ENCODE measurements around the gene HERC4. TPM values are rescaled to one million over a fixed set of nuclear protein-coding genes. Genes with fewer than 3 reads are reported as not detected.
A peak's percentile ranks its signal among the peaks of the same experiment; 100 is the strongest.
"Not testable (repeated sequence)": the region's sequence is repeated elsewhere in the genome, so short reads cannot be mapped to it uniquely, and the experiment has no call there.

HERC4 gene
- total RNA-seq, 1 experiment from 2014 or later, result 23.0 TPM

- in situ Hi-C loops (cut with HindIII; ENCODE audit: low pct_unique_long_range_greater_than_20kb, low sequenced_read_pairs), result no loop called here
Measured at GRCh38 chr10:68075550-68076004, 494 bp upstream of the HERC4 start.

GRCh38 chr10:68074031-68074774 lies 880 bp downstream of the HERC4 start:
- in situ Hi-C loops (cut with HindIII; ENCODE audit: low pct_unique_long_range_greater_than_20kb, low sequenced_read_pairs), result no loop called here
- no peak for DNase-seq (ENCODE audit: low read depth, low spot score)

More at GRCh38 chr10:68075550-68076004, 494 bp upstream of the HERC4 start:
- no peak for DNase-seq (ENCODE audit: low read depth, low spot score)

DNA sequence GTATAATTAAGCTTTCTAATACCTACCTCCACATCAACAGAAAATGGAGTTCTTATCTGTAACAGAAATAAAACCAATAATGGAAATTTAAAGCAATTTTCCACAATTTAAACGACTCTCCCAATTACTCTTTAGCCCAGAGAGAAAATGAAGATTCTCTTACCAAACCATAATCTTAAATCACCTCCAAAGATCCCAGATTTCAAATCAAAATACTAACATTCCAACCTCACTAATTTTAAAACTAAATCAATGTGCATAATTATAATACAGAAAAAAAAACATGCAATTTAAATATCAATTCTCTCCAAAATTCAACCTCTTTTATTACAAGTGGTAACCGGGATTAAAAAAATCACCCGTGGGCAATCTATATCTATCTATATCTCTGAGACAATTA lies 1.5 kb downstream of the HERC4 start:
- in situ Hi-C loops (cut with HindIII; ENCODE audit: low pct_unique_long_range_greater_than_20kb, low sequenced_read_pairs), result no loop called here

GRCh38 chr10:68067508-68067907 lies 7.6 kb downstream of the HERC4 start:
- in situ Hi-C loops (cut with HindIII; ENCODE audit: low pct_unique_long_range_greater_than_20kb, low sequenced_read_pairs), result no loop called here
- DNase-seq (ENCODE audit: low read depth, low spot score), result no peak

More for the DNA sequence above, 1.5 kb downstream of the HERC4 start:
- DNase-seq (ENCODE audit: low read depth, low spot score), result no peak

DNA sequence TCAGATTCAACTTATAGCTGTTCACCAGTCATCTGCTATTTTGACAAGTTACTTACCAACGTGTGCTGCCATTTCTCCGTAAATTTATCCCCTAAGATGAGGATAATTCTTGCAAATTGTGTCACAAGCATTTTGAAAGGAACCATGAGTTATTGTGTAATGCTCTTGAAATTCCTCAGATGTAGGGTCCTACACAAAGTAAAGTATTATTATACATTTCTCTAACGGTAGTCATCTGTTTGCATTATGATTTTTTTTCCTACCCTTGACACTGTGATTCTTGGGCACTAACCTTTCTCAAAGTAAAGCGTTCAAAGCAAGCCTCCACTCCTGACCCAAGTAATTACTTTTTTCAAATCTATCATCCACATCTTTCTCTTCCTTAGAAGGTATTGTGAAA lies 8.1 kb downstream of the HERC4 start:
- DNase-seq (ENCODE audit: low read depth, low spot score), result peak; percentile 14
- in situ Hi-C loops (cut with HindIII; ENCODE audit: low pct_unique_long_range_greater_than_20kb, low sequenced_read_pairs), result no loop called here

DNA sequence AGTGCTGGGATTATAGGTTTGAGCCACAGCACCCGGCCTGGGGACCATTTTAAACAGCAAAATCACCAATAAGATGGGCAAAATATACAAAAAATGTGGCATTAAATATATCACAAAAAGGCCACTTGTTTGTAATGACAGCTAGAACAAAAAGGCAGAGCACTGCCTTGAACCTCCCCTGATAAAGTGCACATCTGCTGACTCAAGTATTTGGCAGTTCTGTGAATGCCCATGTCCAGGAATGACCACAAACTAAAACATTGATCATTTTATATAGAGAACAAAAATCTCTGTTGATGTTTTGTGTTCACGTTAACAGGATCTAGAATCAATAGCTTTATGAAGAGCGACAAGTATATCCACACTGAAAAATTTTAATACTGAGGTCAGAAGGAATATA lies 21.5 kb downstream of the HERC4 start:
- DNase-seq (ENCODE audit: low read depth, low spot score), result no peak
- in situ Hi-C loops (cut with HindIII; ENCODE audit: low pct_unique_long_range_greater_than_20kb, low sequenced_read_pairs), result no loop called here

- no peak for DNase-seq (ENCODE audit: low read depth, low spot score)
- in situ Hi-C loops (cut with HindIII; ENCODE audit: low pct_unique_long_range_greater_than_20kb, low sequenced_read_pairs), result no loop called here
Measured at GRCh38 chr10:68052463-68052862, 22.6 kb downstream of the HERC4 start.

- in situ Hi-C loops (cut with HindIII; ENCODE audit: low pct_unique_long_range_greater_than_20kb, low sequenced_read_pairs), result no loop called here
- no peak for DNase-seq (ENCODE audit: low read depth, low spot score)
Measured at GRCh38 chr10:68049289-68050078, 25.6 kb downstream of the HERC4 start.

DNA sequence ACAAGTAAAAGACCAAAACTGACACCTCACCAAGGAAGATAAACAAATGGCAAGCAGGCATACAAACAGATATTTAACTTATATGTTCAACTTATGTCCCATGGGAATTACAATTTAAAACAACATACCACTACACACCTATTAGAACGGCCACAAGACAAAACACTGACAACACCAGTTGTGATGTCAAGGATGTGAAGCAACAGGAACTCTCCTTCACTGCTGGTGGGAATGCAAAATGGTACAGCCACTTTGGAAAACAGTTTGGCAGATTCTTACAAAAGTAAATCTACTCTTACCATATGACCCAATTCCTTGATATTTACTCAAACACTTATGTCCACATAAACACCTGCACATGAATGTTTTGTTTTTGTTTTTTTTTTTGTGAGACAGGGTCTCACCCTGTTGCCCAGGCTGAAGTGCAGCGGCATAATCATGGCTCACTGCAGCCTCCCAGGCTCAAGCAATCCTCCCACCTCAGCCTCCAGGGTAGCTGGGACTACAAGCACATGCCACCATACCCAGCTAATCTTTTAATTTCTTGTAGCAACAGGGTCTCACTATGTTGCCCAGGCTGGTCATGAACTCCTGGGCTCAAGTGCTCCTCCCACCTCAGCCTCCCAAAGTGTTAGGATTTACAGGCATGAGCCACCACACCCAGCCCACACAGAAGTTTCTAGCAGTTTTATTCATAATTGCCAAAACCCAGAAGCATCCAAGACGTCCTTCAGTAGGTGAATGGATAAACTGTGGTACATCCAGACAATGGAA lies 27.3 kb downstream of the HERC4 start:
- no peak for DNase-seq (ENCODE audit: low read depth, low spot score)
- in situ Hi-C loops (cut with HindIII; ENCODE audit: low pct_unique_long_range_greater_than_20kb, low sequenced_read_pairs), result no loop called here

GRCh38 chr10:68047122-68047521 lies 28.0 kb downstream of the HERC4 start:
- in situ Hi-C loops (cut with HindIII; ENCODE audit: low pct_unique_long_range_greater_than_20kb, low sequenced_read_pairs), result no loop called here
- no peak for DNase-seq (ENCODE audit: low read depth, low spot score)

GRCh38 chr10:68046642-68047041 lies 28.4 kb downstream of the HERC4 start:
- no peak for DNase-seq (ENCODE audit: low read depth, low spot score)
- in situ Hi-C loops (cut with HindIII; ENCODE audit: low pct_unique_long_range_greater_than_20kb, low sequenced_read_pairs), result no loop called here

- in situ Hi-C loops (cut with HindIII; ENCODE audit: low pct_unique_long_range_greater_than_20kb, low sequenced_read_pairs), result no loop called here
Measured at GRCh38 chr10:68043030-68043429, 32.1 kb downstream of the HERC4 start.

DNA sequence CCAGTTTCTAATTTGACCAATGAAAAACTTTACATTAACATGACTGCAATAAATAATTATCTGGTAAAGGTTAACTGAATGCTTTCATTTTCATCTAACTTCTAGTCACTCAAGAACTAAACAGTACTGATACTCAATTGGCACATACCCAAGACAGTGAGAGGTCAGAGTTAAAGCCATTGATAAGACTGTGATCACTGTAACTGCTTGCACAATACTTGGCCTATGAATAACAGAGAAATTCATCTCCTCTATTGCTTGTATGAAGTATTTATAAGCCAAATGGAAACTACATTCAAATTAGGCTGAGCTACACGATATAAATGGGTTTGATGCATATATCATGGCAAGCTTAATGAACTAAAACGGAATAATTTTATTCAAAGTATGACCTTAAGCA lies 43.0 kb downstream of the HERC4 start:
- in situ Hi-C loops (cut with HindIII; ENCODE audit: low pct_unique_long_range_greater_than_20kb, low sequenced_read_pairs), result no loop called here

More at GRCh38 chr10:68043030-68043429, 32.1 kb downstream of the HERC4 start:
- DNase-seq (ENCODE audit: low read depth, low spot score), result no peak

GRCh38 chr10:68027429-68027828 lies 47.7 kb downstream of the HERC4 start:
- no peak for DNase-seq (ENCODE audit: low read depth, low spot score)
- in situ Hi-C loops (cut with HindIII; ENCODE audit: low pct_unique_long_range_greater_than_20kb, low sequenced_read_pairs), result no loop called here

More for the DNA sequence above, 43.0 kb downstream of the HERC4 start:
- no peak for DNase-seq (ENCODE audit: low read depth, low spot score)

- in situ Hi-C loops (cut with HindIII; ENCODE audit: low pct_unique_long_range_greater_than_20kb, low sequenced_read_pairs), result no loop called here
- no peak for DNase-seq (ENCODE audit: low read depth, low spot score)
Measured at GRCh38 chr10:68023292-68023691, 51.8 kb downstream of the HERC4 start.

DNA sequence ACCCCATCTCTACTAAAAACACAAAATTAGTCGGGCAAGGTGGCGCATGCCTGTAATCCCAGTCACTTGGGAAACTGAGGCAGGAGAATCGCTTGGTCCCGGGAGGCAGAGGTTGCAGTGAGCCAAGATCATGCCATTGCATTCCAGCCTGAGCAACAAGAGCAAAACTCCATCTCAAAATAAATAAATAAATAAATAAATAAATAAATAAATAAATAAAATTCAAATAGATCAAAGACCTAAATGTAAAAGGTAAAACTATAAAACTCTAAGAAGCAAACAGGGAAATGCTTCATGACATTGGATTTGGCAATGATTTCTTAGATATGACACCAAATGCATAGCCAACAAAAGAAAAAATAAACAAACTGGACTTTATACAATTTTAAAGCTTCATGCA lies 52.8 kb downstream of the HERC4 start:
- DNase-seq (ENCODE audit: low read depth, low spot score); in situ Hi-C loops (cut with HindIII; ENCODE audit: low pct_unique_long_range_greater_than_20kb, low sequenced_read_pairs): not testable (repeated sequence)

DNA sequence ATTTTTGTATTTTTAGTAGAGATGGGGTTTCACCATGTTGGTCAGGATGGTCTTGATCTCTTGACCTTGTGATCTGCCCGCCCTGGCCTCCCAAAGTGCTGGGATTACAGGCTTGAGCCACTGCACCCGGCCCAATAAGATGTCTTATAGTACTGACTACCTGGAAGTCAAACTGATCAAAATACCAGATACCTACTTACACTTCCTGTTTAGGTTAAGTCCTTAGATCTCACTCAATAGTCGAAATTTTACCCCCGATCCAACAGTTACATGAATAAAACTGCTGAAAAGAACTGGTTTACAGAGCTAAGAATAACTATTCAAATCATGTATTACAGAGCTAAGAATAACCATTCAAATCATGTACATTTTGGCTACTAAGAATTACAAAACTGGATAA lies 58.6 kb downstream of the HERC4 start:
- DNase-seq (ENCODE audit: low read depth, low spot score); in situ Hi-C loops (cut with HindIII; ENCODE audit: low pct_unique_long_range_greater_than_20kb, low sequenced_read_pairs): not testable (repeated sequence)

- DNase-seq (ENCODE audit: low read depth, low spot score), result no peak
- in situ Hi-C loops (cut with HindIII; ENCODE audit: low pct_unique_long_range_greater_than_20kb, low sequenced_read_pairs), result no loop called here
Measured at GRCh38 chr10:68010426-68010940, 64.6 kb downstream of the HERC4 start.

Measured in SK-MEL-5 (cell line).